Upper lobe of right lung (tissue), 1 donor: ENCODE measurements around the gene GPR78. TPM values are rescaled to one million over a fixed set of nuclear protein-coding genes. Genes with fewer than 3 reads are reported as not detected.
A peak's percentile ranks its signal among the peaks of the same experiment; 100 is the strongest.

Source experiments
- ATAC-seq: fragments of 200-7000 bp; cut with Tn5 transposase; one replicate; pipeline ENCODE4 v1.9.1; 2020; ENCODE audit warnings: mild to moderate bottlenecking, moderate library complexity
- DNase-seq: peaks from one replicate; pipeline ENCODE4 v3.0.0-alpha.2; 2020
- H3K27ac ChIP-seq: fragments of 200-600 bp; one replicate; pipeline ENCODE4 v1.8.0; 2022
- H3K27me3 ChIP-seq: fragments of 200-600 bp; one replicate; pipeline ENCODE4 v1.8.0; 2022; ENCODE audit warnings: mild to moderate bottlenecking
- H3K36me3 ChIP-seq: fragments of 200-600 bp; one replicate; pipeline ENCODE4 v1.8.0; 2022
- H3K4me1 ChIP-seq: fragments of 200-600 bp; one replicate; pipeline ENCODE4 v1.8.0; 2022
- H3K4me3 ChIP-seq: fragments of 200-600 bp; one replicate; pipeline ENCODE4 v1.8.0; 2022; ENCODE audit warnings: mild to moderate bottlenecking
- H3K9me3 ChIP-seq: fragments of 200-600 bp; one replicate; pipeline ENCODE4 v1.8.0; 2022
- intact Hi-C: fragments of 100-400 bp; cut with DNase I; formaldehyde crosslinking; loops from one replicate; pipeline ENCODE4 v1.11.0; 2022
- total RNA-seq: library from RNA; stranded (reverse); fragmentation: NEBNext Ultra II Directional; extraction: Animal tissue kit (Norgen Biotek cat#: 25700); gene quantifications from one replicate; pipeline ENCODE4 v1.2.1, GENCODE V29; 2021
- TF ChIP-seq, protein P1 (sequence below): fragments of 200-600 bp; IDR thresholded peaks from one replicate; pipeline ENCODE4 v1.8.0; 2022; ENCODE audit warnings: antibody characterized with exemption
- donor health status: DM: no; HTN: yes; CAD: no; lungs with severe emphysema.

The GPR78 gene
- total RNA-seq, 1 donor from 2014 or later: 0.23 TPM

- TF ChIP-seq, protein P1, sequence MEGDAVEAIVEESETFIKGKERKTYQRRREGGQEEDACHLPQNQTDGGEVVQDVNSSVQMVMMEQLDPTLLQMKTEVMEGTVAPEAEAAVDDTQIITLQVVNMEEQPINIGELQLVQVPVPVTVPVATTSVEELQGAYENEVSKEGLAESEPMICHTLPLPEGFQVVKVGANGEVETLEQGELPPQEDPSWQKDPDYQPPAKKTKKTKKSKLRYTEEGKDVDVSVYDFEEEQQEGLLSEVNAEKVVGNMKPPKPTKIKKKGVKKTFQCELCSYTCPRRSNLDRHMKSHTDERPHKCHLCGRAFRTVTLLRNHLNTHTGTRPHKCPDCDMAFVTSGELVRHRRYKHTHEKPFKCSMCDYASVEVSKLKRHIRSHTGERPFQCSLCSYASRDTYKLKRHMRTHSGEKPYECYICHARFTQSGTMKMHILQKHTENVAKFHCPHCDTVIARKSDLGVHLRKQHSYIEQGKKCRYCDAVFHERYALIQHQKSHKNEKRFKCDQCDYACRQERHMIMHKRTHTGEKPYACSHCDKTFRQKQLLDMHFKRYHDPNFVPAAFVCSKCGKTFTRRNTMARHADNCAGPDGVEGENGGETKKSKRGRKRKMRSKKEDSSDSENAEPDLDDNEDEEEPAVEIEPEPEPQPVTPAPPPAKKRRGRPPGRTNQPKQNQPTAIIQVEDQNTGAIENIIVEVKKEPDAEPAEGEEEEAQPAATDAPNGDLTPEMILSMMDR: no peak
- intact Hi-C loops: loop anchor here (5.0 kb wide), 1 partner anchor 123 kb away; no protein-coding TSS in a partner anchor
- Histone ChIP-seq H3K27ac (no peak overlapping the region), H3K4me3 (no peak overlapping the region), H3K4me1 (no peaks in the 10 kb centered on the region), H3K27me3 (peaks cover 46% of the 10 kb centered on the region), H3K9me3 (no peaks in the 10 kb centered on the region), H3K36me3 (no peaks in the 10 kb centered on the region)
- DNase-seq: no peak
- no peak for ATAC-seq
Measured at GRCh38 chr4:8589823-8590545, 9.8 kb downstream of the GPR78 start.

DNA sequence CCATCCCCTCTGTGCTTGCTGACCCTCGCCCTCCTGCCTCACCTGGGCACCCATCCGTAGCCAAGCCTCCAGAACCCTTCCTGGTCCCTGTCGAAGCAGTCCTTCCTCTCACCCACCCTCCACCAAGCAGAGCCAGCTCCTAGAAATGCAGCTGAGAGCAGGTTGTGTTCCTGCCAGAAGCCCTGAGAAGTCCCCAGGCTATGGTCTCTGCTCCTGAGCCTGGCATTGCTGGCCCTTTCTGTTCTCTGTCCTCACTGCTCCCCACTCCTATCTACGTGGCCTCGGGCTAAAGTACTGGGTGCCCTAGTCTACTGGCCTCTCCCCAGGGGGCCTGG lies 10.3 kb downstream of the GPR78 start:
- no peaks in the 10 kb centered on the region for H3K4me1 ChIP-seq
- H3K27me3 ChIP-seq: peaks cover 41% of the 10 kb centered on the region
- H3K9me3 ChIP-seq: no peaks in the 10 kb centered on the region
- no peak for ATAC-seq
- H3K36me3 ChIP-seq: no peaks in the 10 kb centered on the region
- no peak for DNase-seq
- intact Hi-C loops: loop anchor here (5.0 kb wide), 1 partner anchor 123 kb away; no protein-coding TSS in a partner anchor
- no peak overlapping the region for H3K27ac ChIP-seq
- no peak overlapping the region for H3K4me3 ChIP-seq
- TF ChIP-seq, protein P1: no peak

- DNase-seq (no peak), ATAC-seq (no peak)
- TF ChIP-seq, protein P1: no peak
- H3K4me1 ChIP-seq: no peaks in the 10 kb centered on the region
- H3K27me3 ChIP-seq: peaks cover 41% of the 10 kb centered on the region
- H3K27ac ChIP-seq: no peak overlapping the region
- H3K9me3 ChIP-seq: no peaks in the 10 kb centered on the region
- intact Hi-C loops: loop anchor here (5.0 kb wide), 1 partner anchor 124 kb away; no protein-coding TSS in a partner anchor
- H3K4me3 ChIP-seq: no peak overlapping the region
- no peaks in the 10 kb centered on the region for H3K36me3 ChIP-seq
Measured at GRCh38 chr4:8591114-8591513, 10.9 kb downstream of the GPR78 start.

DNA sequence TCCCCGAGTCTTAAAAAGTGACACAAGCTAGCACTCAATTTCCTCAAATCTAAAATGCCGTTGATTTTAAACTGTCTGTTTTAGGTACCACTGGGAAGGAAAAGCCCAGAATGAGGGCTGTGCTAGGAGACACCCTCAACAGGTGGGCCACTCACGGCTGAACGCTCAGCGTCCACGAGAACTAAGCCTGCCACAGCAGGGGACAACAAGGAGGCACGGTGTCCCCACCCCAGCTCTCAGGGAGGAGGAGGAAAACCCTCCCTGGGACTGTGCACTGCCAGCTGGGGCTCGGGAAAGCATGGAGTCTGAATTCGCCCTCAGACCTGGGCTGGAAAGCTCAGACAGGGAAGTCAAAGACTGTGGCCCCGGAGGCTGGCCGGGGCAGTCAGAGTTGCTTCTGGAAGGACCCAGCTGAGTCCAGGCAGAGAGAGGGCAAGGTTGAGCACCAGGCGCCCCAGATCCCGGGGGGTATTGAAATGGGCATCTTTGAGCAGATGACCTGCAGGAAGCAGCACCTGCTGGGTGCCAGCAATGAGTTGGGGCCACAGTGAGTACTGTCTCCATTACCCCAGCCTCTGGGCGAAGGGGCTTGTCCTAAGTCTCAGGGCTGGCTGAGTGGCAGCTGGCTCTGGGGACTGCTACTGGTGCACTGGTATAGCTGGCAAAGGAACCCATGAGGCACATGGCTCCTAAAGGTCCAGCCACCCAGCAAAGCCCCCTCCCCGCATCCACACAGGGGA lies 11.6 kb downstream of the GPR78 start:
- Histone ChIP-seq H3K4me1 (no peaks in the 10 kb centered on the region), H3K27ac (no peak overlapping the region), H3K9me3 (no peaks in the 10 kb centered on the region), H3K4me3 (no peak overlapping the region), H3K36me3 (no peaks in the 10 kb centered on the region), H3K27me3 (peaks cover 41% of the 10 kb centered on the region)
- no peak for ATAC-seq
- intact Hi-C loops: loop anchor here (5.0 kb wide), 1 partner anchor 124 kb away; no protein-coding TSS in a partner anchor
- DNase-seq: no peak
- TF ChIP-seq, protein P1: no peak

- Histone ChIP-seq H3K27ac (no peak within 1 kb of the TSS), H3K4me1 (no peaks in the 10 kb centered on the region), H3K9me3 (no peaks in the 10 kb centered on the region), H3K36me3 (no peaks in the 10 kb centered on the region), H3K4me3 (peak within 1 kb of the TSS; percentile 39), H3K27me3 (peaks cover 41% of the 10 kb centered on the region)
- no peak for DNase-seq
- ATAC-seq: peak; percentile 9
- TF ChIP-seq, protein P1: no peak
- intact Hi-C loops: loop anchor here (5.0 kb wide), 1 partner anchor 125 kb away; no protein-coding TSS in a partner anchor
Measured at GRCh38 chr4:8592366-8593263, 12.4 kb downstream of the GPR78 start, which contains the start of gene CPZ. Gene CPZ, plus strand, starts transcription at chr4:8592765. Its CDS starts 69 bp downstream, at chr4:8592834.
